Measurements from ENCODE around the gene NMT2.
"Not testable (repeated sequence)": the region's sequence is repeated elsewhere in the genome, so short reads cannot be mapped to it uniquely, and the experiment has no call there.

NMT2 gene
- 46.7 to 77.6 (median 60.7) reads per million in 4 donors for total RNA-seq

- DNase-seq, result no peak
These were observed at the start of gene NMT2 for GRCh38 chr10:15168291-15168785. Gene NMT2 (minus strand): TSS chr10:15168693. CDS start chr10:15168612, 81 bp downstream.

GRCh38 chr10:15216700-15217099 lies 48.2 kb upstream of the NMT2 start:
- no peak for DNase-seq

GRCh38 chr10:15214237-15214636 lies 45.7 kb upstream of the NMT2 start:
- DNase-seq, result no peak

- no peak for DNase-seq
These were observed 45.0 kb upstream of the NMT2 start for GRCh38 chr10:15213461-15213861.

- no peak for DNase-seq
These were observed 43.0 kb upstream of the NMT2 start for GRCh38 chr10:15211464-15211979.

GRCh38 chr10:15210521-15210920 lies 42.0 kb upstream of the NMT2 start:
- DNase-seq, result no peak

GRCh38 chr10:15209827-15210509 lies 41.5 kb upstream of the NMT2 start:
- peak; percentile 58 to 82 (median 72) for DNase-seq

- no peak for DNase-seq
These were observed 39.7 kb upstream of the NMT2 start for GRCh38 chr10:15208221-15208620.

- not testable (repeated sequence) for DNase-seq
These were observed 38.9 kb upstream of the NMT2 start for GRCh38 chr10:15207410-15207809.

GRCh38 chr10:15202639-15203038 lies 34.1 kb upstream of the NMT2 start:
- DNase-seq, result no peak

- not testable (repeated sequence) for DNase-seq
These were observed 33.8 kb upstream of the NMT2 start for GRCh38 chr10:15202301-15202621.

GRCh38 chr10:15201589-15202300 lies 33.3 kb upstream of the NMT2 start:
- no peak for DNase-seq

GRCh38 chr10:15200626-15201025 lies 32.1 kb upstream of the NMT2 start:
- no peak for DNase-seq

GRCh38 chr10:15197911-15198310 lies 29.4 kb upstream of the NMT2 start:
- no peak for DNase-seq

GRCh38 chr10:15197276-15197675 lies 28.8 kb upstream of the NMT2 start:
- DNase-seq, result no peak

- no peak for DNase-seq
These were observed 27.7 kb upstream of the NMT2 start for GRCh38 chr10:15196021-15196834.

GRCh38 chr10:15189133-15189885 lies 20.8 kb upstream of the NMT2 start:
- no peak for DNase-seq

GRCh38 chr10:15188603-15189002 lies 20.1 kb upstream of the NMT2 start:
- DNase-seq, result no peak

GRCh38 chr10:15183689-15184481 lies 15.4 kb upstream of the NMT2 start:
- DNase-seq, result no peak

GRCh38 chr10:15182540-15183207 lies 14.2 kb upstream of the NMT2 start:
- no peak for DNase-seq

- no peak for DNase-seq
These were observed 13.2 kb upstream of the NMT2 start for GRCh38 chr10:15181576-15182156.
